Measurements from ENCODE around the gene PHLPP1.

PHLPP1 gene

DNA sequence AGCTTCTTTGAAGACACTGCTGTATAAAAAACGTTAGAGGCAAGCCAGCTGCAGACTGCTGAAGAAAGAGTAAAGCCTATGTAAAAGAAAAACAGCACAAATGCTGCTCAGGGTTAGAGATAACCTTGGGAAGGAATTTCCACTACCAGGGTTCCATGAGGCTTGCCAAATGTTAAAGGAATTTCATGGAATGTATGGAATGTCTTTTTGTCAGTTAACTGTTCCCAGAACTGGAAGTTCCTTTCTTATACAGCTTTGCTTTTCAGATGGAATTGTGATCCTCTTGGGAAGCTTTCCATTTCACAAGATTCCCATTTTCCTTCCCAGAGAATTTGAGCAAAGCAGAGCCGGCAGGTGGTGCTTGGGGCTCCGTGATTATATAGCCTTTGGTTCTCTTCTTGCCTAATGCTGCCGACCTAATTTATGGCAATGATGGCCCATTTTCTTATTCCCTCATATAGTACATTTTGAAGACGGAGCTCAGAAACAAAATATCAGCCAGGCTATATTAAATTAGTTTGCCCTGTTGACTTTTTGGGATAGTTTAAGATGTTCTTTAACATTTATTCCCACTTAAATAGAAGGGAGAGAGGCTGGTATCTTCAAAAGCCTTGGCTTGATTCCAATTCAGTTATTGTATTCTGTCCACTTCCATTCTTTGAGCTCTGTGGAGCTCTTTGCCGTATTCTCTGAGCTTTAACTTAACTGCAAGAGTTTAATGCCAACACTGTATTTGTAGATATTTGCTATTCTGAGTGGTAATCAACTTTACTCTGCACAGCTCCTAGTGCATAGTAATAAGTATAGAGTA lies 162.3 kb downstream of the PHLPP1 start:
- no peaks in the 10 kb centered on the region for H3K4me1 ChIP-seq (ENCODE audit: control insufficient read depth in 1 of 2, insufficient read depth in 1 of 2, low read depth in 1 of 2, low read length in 1 of 2)
- no peak overlapping the region for H3K4me3 ChIP-seq (ENCODE audit: low read depth in 1 of 2, low read length in 1 of 2)
- TF ChIP-seq, protein P1, sequence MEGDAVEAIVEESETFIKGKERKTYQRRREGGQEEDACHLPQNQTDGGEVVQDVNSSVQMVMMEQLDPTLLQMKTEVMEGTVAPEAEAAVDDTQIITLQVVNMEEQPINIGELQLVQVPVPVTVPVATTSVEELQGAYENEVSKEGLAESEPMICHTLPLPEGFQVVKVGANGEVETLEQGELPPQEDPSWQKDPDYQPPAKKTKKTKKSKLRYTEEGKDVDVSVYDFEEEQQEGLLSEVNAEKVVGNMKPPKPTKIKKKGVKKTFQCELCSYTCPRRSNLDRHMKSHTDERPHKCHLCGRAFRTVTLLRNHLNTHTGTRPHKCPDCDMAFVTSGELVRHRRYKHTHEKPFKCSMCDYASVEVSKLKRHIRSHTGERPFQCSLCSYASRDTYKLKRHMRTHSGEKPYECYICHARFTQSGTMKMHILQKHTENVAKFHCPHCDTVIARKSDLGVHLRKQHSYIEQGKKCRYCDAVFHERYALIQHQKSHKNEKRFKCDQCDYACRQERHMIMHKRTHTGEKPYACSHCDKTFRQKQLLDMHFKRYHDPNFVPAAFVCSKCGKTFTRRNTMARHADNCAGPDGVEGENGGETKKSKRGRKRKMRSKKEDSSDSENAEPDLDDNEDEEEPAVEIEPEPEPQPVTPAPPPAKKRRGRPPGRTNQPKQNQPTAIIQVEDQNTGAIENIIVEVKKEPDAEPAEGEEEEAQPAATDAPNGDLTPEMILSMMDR (IDR thresholded peaks at IDR 0.05) = no peak
- H3K27me3 ChIP-seq = no peaks in the 10 kb centered on the region
- H3K27ac ChIP-seq = no peak overlapping the region
- no peaks in the 10 kb centered on the region for H3K9me3 ChIP-seq
- H3K36me3 ChIP-seq = no peaks in the 10 kb centered on the region

DNA sequence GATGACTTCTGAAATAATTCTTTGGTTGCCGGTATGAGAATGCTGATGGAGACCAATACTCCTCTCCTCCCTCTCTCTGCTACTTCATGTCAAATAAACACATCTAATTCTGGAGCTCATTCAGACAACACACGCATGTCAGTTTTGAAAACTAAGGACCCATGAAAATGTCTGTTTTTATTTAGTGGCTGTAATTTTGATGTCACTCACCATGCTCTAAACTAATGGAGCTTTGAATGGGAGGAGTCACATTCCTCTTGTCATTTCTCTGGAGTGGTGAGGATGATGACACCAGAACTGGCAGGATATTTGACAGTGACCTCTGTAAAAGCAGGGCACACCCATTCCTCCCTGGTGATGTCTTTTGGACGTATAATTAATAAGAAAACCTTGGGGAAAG lies 163.0 kb downstream of the PHLPP1 start:
- TF ChIP-seq, protein P1 (IDR thresholded peaks at IDR 0.05) = no peak
- Histone ChIP-seq H3K36me3 (no peaks in the 10 kb centered on the region), H3K27ac (no peak overlapping the region), H3K9me3 (no peaks in the 10 kb centered on the region), H3K4me3 (ENCODE audit: low read depth in 1 of 2, low read length in 1 of 2) (no peak overlapping the region), H3K4me1 (ENCODE audit: control insufficient read depth in 1 of 2, insufficient read depth in 1 of 2, low read depth in 1 of 2, low read length in 1 of 2) (no peaks in the 10 kb centered on the region), H3K27me3 (no peaks in the 10 kb centered on the region)

DNA sequence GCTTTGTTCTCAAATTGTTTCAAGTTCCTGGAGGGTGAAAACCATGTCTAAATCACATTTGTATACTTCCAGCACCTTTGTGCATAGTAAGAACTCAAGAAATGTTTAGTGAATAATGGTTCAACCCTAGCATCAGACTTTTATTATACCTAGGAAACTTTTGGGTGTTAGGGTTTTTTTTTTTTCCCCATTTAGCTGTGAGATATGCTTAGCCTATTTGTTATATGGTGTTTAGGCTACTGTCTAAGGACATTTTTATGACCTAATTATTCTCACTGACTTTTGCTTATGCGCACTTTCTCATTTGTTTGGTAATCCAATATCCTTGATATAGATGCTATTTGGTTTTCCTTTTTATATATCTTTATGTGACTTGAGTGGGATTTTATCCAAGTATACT lies 164.7 kb downstream of the PHLPP1 start:
- TF ChIP-seq, protein P1 (IDR thresholded peaks at IDR 0.05) = no peak
- H3K9me3 ChIP-seq = no peaks in the 10 kb centered on the region
- H3K4me3 ChIP-seq (ENCODE audit: low read depth in 1 of 2, low read length in 1 of 2) = no peak overlapping the region
- no peaks in the 10 kb centered on the region for H3K36me3 ChIP-seq
- no peaks in the 10 kb centered on the region for H3K4me1 ChIP-seq (ENCODE audit: control insufficient read depth in 1 of 2, insufficient read depth in 1 of 2, low read depth in 1 of 2, low read length in 1 of 2)
- H3K27me3 ChIP-seq = no peaks in the 10 kb centered on the region
- no peak overlapping the region for H3K27ac ChIP-seq

DNA sequence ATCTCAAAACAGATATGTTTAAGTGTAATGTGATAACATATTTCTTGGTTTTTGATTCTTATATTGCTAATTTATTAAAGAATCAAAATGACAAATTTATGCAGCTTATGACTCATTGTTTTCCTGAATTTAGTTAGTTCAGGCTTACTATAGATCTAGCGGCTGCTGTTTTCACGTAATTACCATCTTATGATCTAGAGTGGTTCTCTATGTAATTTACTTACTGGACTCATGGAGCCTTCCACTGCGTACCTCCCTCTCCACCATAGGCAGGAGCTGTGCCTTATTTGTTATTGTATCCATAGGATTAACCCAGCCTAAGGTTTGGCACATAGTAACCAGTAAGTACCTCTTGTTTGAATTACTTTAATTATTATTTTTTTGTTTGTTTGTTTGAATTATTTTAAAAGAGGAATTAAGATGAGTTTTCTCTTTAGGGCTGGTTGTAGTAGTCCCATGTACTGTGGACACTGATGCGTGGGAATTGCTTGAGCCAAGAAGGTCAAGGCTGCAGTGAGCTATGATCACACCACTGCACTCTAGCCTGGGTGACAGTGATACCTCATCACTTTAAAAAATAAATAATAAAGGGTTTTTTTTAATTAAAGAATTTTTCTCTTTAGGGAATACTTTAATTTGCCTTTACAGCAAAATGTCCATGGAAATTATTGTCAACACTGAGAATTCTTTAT lies 165.5 kb downstream of the PHLPP1 start:
- no peaks in the 10 kb centered on the region for H3K27me3 ChIP-seq
- H3K4me3 ChIP-seq (ENCODE audit: low read depth in 1 of 2, low read length in 1 of 2) = no peak overlapping the region
- H3K36me3 ChIP-seq = no peaks in the 10 kb centered on the region
- H3K27ac ChIP-seq = no peak overlapping the region
- H3K9me3 ChIP-seq = no peaks in the 10 kb centered on the region
- TF ChIP-seq, protein P1 (IDR thresholded peaks at IDR 0.05) = no peak
- no peaks in the 10 kb centered on the region for H3K4me1 ChIP-seq (ENCODE audit: control insufficient read depth in 1 of 2, insufficient read depth in 1 of 2, low read depth in 1 of 2, low read length in 1 of 2)

DNA sequence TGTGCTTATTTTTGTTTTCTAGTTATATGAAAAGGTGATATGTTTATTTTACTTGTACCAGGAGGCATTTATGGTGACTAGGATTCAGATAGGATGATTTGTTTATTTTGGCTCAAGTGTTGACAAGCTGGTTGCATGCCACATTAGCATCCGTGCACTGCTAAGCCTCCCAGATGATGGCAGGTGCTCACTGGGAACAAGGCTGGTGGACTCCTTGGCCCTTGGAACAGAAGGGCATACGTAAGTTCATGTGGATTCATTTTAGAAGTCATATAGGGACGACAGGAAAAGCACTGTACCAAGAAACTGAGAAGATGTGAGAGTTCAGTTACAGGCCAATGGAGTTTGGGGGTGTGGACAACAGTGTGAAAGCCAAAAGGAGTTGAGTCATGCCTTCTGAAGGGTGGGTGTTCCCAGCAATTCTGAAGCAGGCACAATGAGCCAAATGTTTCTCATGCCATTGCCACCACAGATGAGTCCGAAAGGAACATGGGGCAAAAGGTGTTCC lies 166.2 kb downstream of the PHLPP1 start:
- Histone ChIP-seq H3K27ac (no peak overlapping the region), H3K4me3 (ENCODE audit: low read depth in 1 of 2, low read length in 1 of 2) (no peak overlapping the region), H3K36me3 (no peaks in the 10 kb centered on the region), H3K9me3 (no peaks in the 10 kb centered on the region), H3K4me1 (ENCODE audit: control insufficient read depth in 1 of 2, insufficient read depth in 1 of 2, low read depth in 1 of 2, low read length in 1 of 2) (no peaks in the 10 kb centered on the region), H3K27me3 (no peaks in the 10 kb centered on the region)
- TF ChIP-seq, protein P1 (IDR thresholded peaks at IDR 0.05) = no peak

All from neutrophil (primary cell).